GM12878 (cell line): ENCODE results near the gene RSRC1. TPM values are rescaled to one million over a fixed set of nuclear protein-coding genes. Genes with fewer than 3 reads are reported as not detected.

Source experiments
- ATAC-seq: fragments of 200-7000 bp; cut with Tn5 transposase; 3 replicates; pipeline ENCODE4 v1.9.1; 2020; ENCODE audit warnings: mild to moderate bottlenecking, moderate library complexity
- BruUV-seq: library from RNA; stranded (reverse); fragments of 400-500 nt; replicated peaks from 2 replicates; lab custom pipeline; 2021; lab: Mats Ljungman, UMichigan
- CTCF ChIA-PET: fragments of 300-600 bp; sonication (Branson Sonifier 250); formaldehyde crosslinking; extraction: SDS; loops from one replicate; lab custom pipeline; 2021; ENCODE audit warnings: inconsistent platforms; lab: Yijun Ruan, JAX
- POLR2A ChIA-PET: fragments of 350-600 bp; formaldehyde crosslinking; extraction: SDS; loops from one replicate; lab custom pipeline; 2021; ENCODE audit warnings: inconsistent platforms; lab: Charles Lee
- RAD21 ChIA-PET: fragments of 300-600 bp; sonication (Branson Sonifier 250); formaldehyde crosslinking; loops from one replicate; lab custom pipeline; 2023; ENCODE audit warnings: antibody characterized with exemption; ENCODE audit not compliant: unreplicated experiment; lab: Charles Lee
- SMC1A ChIA-PET: fragments of 300-600 bp; sonication (Branson Sonifier 250); formaldehyde crosslinking; loops from one replicate; lab custom pipeline; 2023; ENCODE audit not compliant: unreplicated experiment, uncharacterized antibody; lab: Charles Lee
- DNase-seq: peaks from one replicate; pipeline ENCODE4 v3.0.0-alpha.2; 2011; ENCODE audit warnings: low read depth, low spot score
- FAIRE-seq: peaks from 3 replicates; lab custom pipeline; 2011; peaks lifted over from hg19 to GRCh38; lab: Jason Lieb, UNC
- H2AFZ ChIP-seq: 2 replicates; pipeline ENCODE4 v1.6.0; 2011; ENCODE audit warnings: low read depth, low read length, control low read depth; ENCODE audit not compliant: control insufficient read depth
- H3K27ac ChIP-seq: 2 replicates; pipeline ENCODE4 v1.5.1; 2011; ENCODE audit warnings: control low read depth; ENCODE audit not compliant: control insufficient read depth, insufficient read depth
- H3K27me3 ChIP-seq, 2 experiments: replicated peaks in 1 of 2; 2 replicates each; pipeline versions ENCODE4 v1.6.0 to v1.6.1; 2011; ENCODE audit warnings: low read length in 1 of 2; ENCODE audit not compliant: control insufficient read depth in 2 of 2, insufficient read depth in 2 of 2
- H3K36me3 ChIP-seq, 2 experiments: 2 replicates each; pipeline ENCODE4 v1.5.1; 2011; ENCODE audit warnings: low read length in 1 of 2; ENCODE audit not compliant: control insufficient read depth in 2 of 2, insufficient read depth in 2 of 2
- H3K4me1 ChIP-seq: 2 replicates; pipeline ENCODE4 v1.6.1; 2011; ENCODE audit warnings: mild to moderate bottlenecking, low read length, moderate library complexity, mixed read lengths; ENCODE audit not compliant: control insufficient read depth, insufficient read depth
- H3K4me2 ChIP-seq: 2 replicates; pipeline ENCODE4 v1.6.0; 2011; ENCODE audit warnings: control low read depth; ENCODE audit not compliant: control insufficient read depth, insufficient read depth
- H3K4me3 ChIP-seq: fragments of 200-600 bp; sonication (generic); 2 replicates; pipeline ENCODE4 v1.5.1; 2016
- H3K79me2 ChIP-seq: 2 replicates; pipeline ENCODE4 v1.6.0; 2011; ENCODE audit warnings: low read length; ENCODE audit not compliant: control insufficient read depth, insufficient read depth
- H3K9ac ChIP-seq: 2 replicates; pipeline ENCODE4 v1.8.0; 2011; ENCODE audit warnings: low read length, control low read depth, mixed read lengths; ENCODE audit not compliant: control insufficient read depth, insufficient read depth
- H3K9me3 ChIP-seq: replicated peaks from 3 replicates; pipeline ENCODE4 v1.5.1; 2011; ENCODE audit warnings: mild to moderate bottlenecking, low read length; ENCODE audit not compliant: control insufficient read depth, insufficient read depth
- H4K20me1 ChIP-seq: 2 replicates; pipeline ENCODE4 v1.6.0; 2011; ENCODE audit not compliant: control insufficient read depth, insufficient read depth
- CBFB ChIP-seq: IDR thresholded peaks from 2 replicates; pipeline ENCODE4 v1.6.1; 2016; ENCODE audit warnings: antibody characterized with exemption, low read depth
- IRF4 ChIP-seq: IDR thresholded peaks from 2 replicates; pipeline ENCODE4 v1.6.1; 2011; ENCODE audit warnings: low read depth, low read length
- MEF2B ChIP-seq: fragments of 450-650 bp; IDR thresholded peaks from 2 replicates; pipeline ENCODE4 v1.6.1; 2018; ENCODE audit warnings: mild to moderate bottlenecking, moderate library complexity; ENCODE audit not compliant: partially characterized antibody, poor library complexity, severe bottlenecking
- NFXL1 ChIP-seq: fragments of 450-650 bp; IDR thresholded peaks from 2 replicates; pipeline ENCODE4 v1.6.1; 2017; ENCODE audit warnings: antibody characterized with exemption, mild to moderate bottlenecking, borderline replicate concordance
- SP1 ChIP-seq: IDR thresholded peaks from one replicate; pipeline ENCODE4 v1.6.1; 2011; ENCODE audit warnings: low read depth, low read length
- in situ Hi-C: fragments of 300-500 bp; cut with MboI; formaldehyde crosslinking; loops from 9 replicates; pipeline ENCODE4 v1.14.3; 2018; ENCODE audit warnings: mixed read lengths
- intact Hi-C: fragments of 100-400 bp; cut with micrococcal nuclease; formaldehyde crosslinking; loops from one replicate; pipeline ENCODE4 v1.14.2; 2022; ENCODE audit not compliant: unreplicated experiment
- polyA plus RNA-seq, 11 experiments: library from polyadenylated mRNA; depleted of rRNA in 4 of 11; unstranded in 6 of 11; stranded (reverse) in 5 of 11; fragments of >200 nt; fragmentation: Nextera tagmentation in 4 of 11; fragmentation: Illumina TruSeq in 1 of 11; extraction: Ambion mirVana in 4 of 11; extraction: Trizol in 1 of 11; gene quantifications; 1 replicate in 1 of 11; 2 replicates in 10 of 11; pipeline versions ENCODE4 v1.2.1 to v1.2.3, GENCODE V29; 2011 to 2016; ENCODE audit warnings: inconsistent platforms in 2 of 11, missing spikeins in 2 of 11, low read depth in 1 of 11
- total RNA-seq, 4 experiments: library from RNA; depleted of rRNA in 3 of 4; stranded (reverse); fragments of >200 nt in 3 of 4; fragmentation: Illumina TruSeq in 1 of 4; extraction: Trizol in 1 of 4; gene quantifications; 2 replicates each; pipeline versions ENCODE4 v1.2.1 to v1.2.3, GENCODE V29; 2013 to 2021
- TF ChIP-seq, protein P1 (sequence below): fragments of 450-650 bp; formaldehyde crosslinking; IDR thresholded peaks from 2 replicates; pipeline ENCODE4 v1.4.0; 2022; ENCODE audit warnings: mild to moderate bottlenecking, moderate library complexity
- TF ChIP-seq, protein P2 (sequence below): IDR thresholded peaks from 2 replicates; pipeline ENCODE4 v1.6.1; 2011; ENCODE audit warnings: borderline replicate concordance, low read depth, mild to moderate bottlenecking, moderate library complexity, low read length; ENCODE audit not compliant: insufficient read depth, poor library complexity, severe bottlenecking
- TF ChIP-seq, protein P3 (sequence below): IDR thresholded peaks from 2 replicates; pipeline ENCODE4 v1.6.1; 2012; ENCODE audit warnings: mild to moderate bottlenecking, low read depth, low read length
- TF ChIP-seq, protein P4 (sequence below): fragments of 450-650 bp; formaldehyde crosslinking; IDR thresholded peaks from 2 replicates; pipeline ENCODE4 v1.4.0; 2020; ENCODE audit warnings: mild to moderate bottlenecking, moderate library complexity

RSRC1 gene
- total and polyA plus RNA-seq, 10 of the 15 experiments (the other 5 are each of a cell fraction or from before 2014, with no cell fraction given), result 16.4 to 85.9 (median 42.0) TPM

DNA sequence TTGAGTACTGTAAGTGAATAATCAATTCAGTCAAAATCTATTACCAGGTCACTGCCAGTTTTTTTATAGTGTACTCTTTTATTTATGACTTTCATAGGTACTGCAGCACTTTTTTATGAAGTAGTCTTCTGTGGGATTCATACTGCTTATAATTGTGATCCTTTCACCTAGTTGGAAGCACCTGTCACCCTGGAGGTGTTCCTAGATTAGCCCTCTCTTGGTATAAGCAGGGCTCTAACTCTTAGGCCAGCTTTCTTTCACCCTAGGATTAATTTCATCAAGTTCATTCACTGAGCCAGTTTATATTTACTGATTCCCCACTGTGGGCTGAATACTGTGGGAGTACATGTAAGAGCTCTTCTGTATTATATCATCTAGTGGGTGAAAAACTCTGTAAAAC, 395.2 kb downstream of the RSRC1 start:
- ChIA-PET POLR2A (no interaction called here), SMC1A (interaction anchor here (0.7 kb wide), 1 partner anchor 885 kb away, joined by 3 read pairs; no protein-coding TSS in a partner anchor), RAD21 (no interaction called here), CTCF (interaction anchor here (1.5 kb wide), 1 partner anchor 640 kb away, joined by 3 read pairs; no protein-coding TSS in a partner anchor)
- Histone ChIP-seq H4K20me1 (no peaks in the 10 kb centered on the region), H3K36me3 (no peaks in the 10 kb centered on the region), H3K27ac (no peak overlapping the region), H2AFZ (no peak overlapping the region), H3K9me3 (no peaks in the 10 kb centered on the region), H3K4me1 (no peaks in the 10 kb centered on the region), H3K4me2 (no peak overlapping the region), H3K9ac (no peak overlapping the region), H3K27me3 (no peaks in the 10 kb centered on the region), H3K4me3 (no peak overlapping the region), H3K79me2 (no peaks in the 10 kb centered on the region)
- BruUV-seq, result no TSS peak
- intact Hi-C loops (no loop called here), in situ Hi-C loops (no loop called here)
- no peak for DNase-seq
- ATAC-seq, result no peak
- no peak for FAIRE-seq
- TF ChIP-seq NFXL1 (no peak), SP1 (no peak), MEF2B (no peak), IRF4 (no peak), CBFB (no peak)
- TF ChIP-seq, protein P1, sequence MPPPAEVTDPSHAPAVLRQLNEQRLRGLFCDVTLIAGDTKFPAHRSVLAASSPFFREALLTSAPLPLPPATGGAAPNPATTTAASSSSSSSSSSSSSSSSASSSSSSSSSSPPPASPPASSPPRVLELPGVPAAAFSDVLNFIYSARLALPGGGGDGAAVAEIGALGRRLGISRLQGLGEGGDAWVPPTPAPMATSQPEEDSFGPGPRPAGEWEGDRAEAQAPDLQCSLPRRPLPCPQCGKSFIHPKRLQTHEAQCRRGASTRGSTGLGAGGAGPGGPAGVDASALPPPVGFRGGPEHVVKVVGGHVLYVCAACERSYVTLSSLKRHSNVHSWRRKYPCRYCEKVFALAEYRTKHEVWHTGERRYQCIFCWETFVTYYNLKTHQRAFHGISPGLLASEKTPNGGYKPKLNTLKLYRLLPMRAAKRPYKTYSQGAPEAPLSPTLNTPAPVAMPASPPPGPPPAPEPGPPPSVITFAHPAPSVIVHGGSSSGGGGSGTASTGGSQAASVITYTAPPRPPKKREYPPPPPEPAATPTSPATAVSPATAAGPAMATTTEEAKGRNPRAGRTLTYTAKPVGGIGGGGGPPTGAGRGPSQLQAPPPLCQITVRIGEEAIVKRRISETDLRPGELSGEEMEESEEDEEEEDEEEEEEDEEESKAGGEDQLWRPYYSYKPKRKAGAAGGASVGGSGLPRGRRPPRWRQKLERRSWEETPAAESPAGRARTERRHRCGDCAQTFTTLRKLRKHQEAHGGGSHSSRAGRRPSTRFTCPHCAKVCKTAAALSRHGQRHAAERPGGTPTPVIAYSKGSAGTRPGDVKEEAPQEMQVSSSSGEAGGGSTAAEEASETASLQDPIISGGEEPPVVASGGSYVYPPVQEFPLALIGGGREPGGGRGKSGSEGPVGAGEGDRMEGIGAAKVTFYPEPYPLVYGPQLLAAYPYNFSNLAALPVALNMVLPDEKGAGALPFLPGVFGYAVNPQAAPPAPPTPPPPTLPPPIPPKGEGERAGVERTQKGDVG, result no peak
- TF ChIP-seq, protein P2, sequence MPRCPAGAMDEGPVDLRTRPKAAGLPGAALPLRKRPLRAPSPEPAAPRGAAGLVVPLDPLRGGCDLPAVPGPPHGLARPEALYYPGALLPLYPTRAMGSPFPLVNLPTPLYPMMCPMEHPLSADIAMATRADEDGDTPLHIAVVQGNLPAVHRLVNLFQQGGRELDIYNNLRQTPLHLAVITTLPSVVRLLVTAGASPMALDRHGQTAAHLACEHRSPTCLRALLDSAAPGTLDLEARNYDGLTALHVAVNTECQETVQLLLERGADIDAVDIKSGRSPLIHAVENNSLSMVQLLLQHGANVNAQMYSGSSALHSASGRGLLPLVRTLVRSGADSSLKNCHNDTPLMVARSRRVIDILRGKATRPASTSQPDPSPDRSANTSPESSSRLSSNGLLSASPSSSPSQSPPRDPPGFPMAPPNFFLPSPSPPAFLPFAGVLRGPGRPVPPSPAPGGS, result no peak
- TF ChIP-seq, protein P3, sequence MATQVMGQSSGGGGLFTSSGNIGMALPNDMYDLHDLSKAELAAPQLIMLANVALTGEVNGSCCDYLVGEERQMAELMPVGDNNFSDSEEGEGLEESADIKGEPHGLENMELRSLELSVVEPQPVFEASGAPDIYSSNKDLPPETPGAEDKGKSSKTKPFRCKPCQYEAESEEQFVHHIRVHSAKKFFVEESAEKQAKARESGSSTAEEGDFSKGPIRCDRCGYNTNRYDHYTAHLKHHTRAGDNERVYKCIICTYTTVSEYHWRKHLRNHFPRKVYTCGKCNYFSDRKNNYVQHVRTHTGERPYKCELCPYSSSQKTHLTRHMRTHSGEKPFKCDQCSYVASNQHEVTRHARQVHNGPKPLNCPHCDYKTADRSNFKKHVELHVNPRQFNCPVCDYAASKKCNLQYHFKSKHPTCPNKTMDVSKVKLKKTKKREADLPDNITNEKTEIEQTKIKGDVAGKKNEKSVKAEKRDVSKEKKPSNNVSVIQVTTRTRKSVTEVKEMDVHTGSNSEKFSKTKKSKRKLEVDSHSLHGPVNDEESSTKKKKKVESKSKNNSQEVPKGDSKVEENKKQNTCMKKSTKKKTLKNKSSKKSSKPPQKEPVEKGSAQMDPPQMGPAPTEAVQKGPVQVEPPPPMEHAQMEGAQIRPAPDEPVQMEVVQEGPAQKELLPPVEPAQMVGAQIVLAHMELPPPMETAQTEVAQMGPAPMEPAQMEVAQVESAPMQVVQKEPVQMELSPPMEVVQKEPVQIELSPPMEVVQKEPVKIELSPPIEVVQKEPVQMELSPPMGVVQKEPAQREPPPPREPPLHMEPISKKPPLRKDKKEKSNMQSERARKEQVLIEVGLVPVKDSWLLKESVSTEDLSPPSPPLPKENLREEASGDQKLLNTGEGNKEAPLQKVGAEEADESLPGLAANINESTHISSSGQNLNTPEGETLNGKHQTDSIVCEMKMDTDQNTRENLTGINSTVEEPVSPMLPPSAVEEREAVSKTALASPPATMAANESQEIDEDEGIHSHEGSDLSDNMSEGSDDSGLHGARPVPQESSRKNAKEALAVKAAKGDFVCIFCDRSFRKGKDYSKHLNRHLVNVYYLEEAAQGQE, result no peak
- TF ChIP-seq, protein P4, sequence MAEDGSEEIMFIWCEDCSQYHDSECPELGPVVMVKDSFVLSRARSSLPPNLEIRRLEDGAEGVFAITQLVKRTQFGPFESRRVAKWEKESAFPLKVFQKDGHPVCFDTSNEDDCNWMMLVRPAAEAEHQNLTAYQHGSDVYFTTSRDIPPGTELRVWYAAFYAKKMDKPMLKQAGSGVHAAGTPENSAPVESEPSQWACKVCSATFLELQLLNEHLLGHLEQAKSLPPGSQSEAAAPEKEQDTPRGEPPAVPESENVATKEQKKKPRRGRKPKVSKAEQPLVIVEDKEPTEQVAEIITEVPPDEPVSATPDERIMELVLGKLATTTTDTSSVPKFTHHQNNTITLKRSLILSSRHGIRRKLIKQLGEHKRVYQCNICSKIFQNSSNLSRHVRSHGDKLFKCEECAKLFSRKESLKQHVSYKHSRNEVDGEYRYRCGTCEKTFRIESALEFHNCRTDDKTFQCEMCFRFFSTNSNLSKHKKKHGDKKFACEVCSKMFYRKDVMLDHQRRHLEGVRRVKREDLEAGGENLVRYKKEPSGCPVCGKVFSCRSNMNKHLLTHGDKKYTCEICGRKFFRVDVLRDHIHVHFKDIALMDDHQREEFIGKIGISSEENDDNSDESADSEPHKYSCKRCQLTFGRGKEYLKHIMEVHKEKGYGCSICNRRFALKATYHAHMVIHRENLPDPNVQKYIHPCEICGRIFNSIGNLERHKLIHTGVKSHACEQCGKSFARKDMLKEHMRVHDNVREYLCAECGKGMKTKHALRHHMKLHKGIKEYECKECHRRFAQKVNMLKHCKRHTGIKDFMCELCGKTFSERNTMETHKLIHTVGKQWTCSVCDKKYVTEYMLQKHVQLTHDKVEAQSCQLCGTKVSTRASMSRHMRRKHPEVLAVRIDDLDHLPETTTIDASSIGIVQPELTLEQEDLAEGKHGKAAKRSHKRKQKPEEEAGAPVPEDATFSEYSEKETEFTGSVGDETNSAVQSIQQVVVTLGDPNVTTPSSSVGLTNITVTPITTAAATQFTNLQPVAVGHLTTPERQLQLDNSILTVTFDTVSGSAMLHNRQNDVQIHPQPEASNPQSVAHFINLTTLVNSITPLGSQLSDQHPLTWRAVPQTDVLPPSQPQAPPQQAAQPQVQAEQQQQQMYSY (CRISPR knock-in tag), result no peak
